Measurements from ENCODE around the gene NCBP2L. TPM values are rescaled to one million over a fixed set of nuclear protein-coding genes. Genes with fewer than 3 reads are reported as not detected.

The NCBP2L gene
- total RNA-seq = not detected
- long read RNA-seq = 0 reads

DNA sequence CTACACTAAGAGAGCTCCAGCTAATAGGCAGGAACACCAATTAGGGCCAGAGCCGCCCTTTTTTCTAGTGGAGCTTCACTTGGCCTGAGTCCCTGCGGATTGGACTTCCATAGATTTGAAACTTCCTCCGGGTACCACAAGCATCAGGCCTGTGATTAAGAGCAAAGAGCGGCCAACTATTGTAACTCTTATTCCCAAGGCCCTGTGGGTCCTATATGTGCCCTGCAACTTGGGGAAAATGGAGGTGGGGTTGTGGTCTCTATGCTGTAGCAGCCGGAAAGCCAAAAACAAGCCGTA, at the start of gene NCBP2L:
Gene NCBP2L (plus strand): TSS at position 198 of the 297 bp plus-strand sequence. CDS start 16,488 bp downstream, outside the sequence.
- H3K4me1 ChIP-seq = no peaks in the 10 kb centered on the region
- DNase-seq = no peak
- WGBS (ENCODE audit: insufficient coverage, low coverage, low lambda C conversion rate, missing lambda C conversion rate) = 50% methylated on average over 5 of the region's 6 CpGs
- no peaks in the 10 kb centered on the region for H3K9me3 ChIP-seq
- H3K27me3 ChIP-seq = peaks cover 0 to 3% of the 10 kb centered on the region in 2 donors
- intact Hi-C loops (cut with DNase I) = loop anchor here (10.0 kb wide), 3 partner anchors 63 to 123 kb away; no protein-coding TSS in a partner anchor
- H3K27ac ChIP-seq = peak within 1 kb of the TSS in 1 of 3 donors; percentile 73
- TF ChIP-seq, protein P1, sequence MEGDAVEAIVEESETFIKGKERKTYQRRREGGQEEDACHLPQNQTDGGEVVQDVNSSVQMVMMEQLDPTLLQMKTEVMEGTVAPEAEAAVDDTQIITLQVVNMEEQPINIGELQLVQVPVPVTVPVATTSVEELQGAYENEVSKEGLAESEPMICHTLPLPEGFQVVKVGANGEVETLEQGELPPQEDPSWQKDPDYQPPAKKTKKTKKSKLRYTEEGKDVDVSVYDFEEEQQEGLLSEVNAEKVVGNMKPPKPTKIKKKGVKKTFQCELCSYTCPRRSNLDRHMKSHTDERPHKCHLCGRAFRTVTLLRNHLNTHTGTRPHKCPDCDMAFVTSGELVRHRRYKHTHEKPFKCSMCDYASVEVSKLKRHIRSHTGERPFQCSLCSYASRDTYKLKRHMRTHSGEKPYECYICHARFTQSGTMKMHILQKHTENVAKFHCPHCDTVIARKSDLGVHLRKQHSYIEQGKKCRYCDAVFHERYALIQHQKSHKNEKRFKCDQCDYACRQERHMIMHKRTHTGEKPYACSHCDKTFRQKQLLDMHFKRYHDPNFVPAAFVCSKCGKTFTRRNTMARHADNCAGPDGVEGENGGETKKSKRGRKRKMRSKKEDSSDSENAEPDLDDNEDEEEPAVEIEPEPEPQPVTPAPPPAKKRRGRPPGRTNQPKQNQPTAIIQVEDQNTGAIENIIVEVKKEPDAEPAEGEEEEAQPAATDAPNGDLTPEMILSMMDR (IDR thresholded peaks at IDR 0.05) = no peak
- TF ChIP-seq POLR2A (IDR thresholded peaks at IDR 0.05) = no peak
- no peaks in the 10 kb centered on the region for H3K36me3 ChIP-seq
- peak within 1 kb of the TSS; percentile 4 to 67 (median 65) for H3K4me3 ChIP-seq
- no peak for ATAC-seq

GRCh38 chrX:107728371-107729099, 49.0 kb upstream of the NCBP2L start:
- DNase-seq (peak in 1 of 3 donors; percentile 70), ATAC-seq (peak; percentile 27 to 68 (median 62))
- Histone ChIP-seq H3K27me3 (no peaks in the 10 kb centered on the region), H3K27ac (peak overlapping the region in 2 of 3 donors; percentile 66 to 76), H3K36me3 (no peaks in the 10 kb centered on the region), H3K9me3 (no peaks in the 10 kb centered on the region), H3K4me3 (no peak overlapping the region), H3K4me1 (peaks cover 0 to 57% (median 15%) of the 10 kb centered on the region in 4 donors)
- TF ChIP-seq POLR2A (IDR thresholded peaks at IDR 0.05) = no peak
- TF ChIP-seq, protein P1 (IDR thresholded peaks at IDR 0.05) = peak in 1 of 4 donors; percentile 10
- intact Hi-C loops (cut with DNase I) = no loop called here
- WGBS (ENCODE audit: insufficient coverage, low coverage, low lambda C conversion rate, missing lambda C conversion rate) = 62% methylated on average over 3 of the region's 4 CpGs

DNA sequence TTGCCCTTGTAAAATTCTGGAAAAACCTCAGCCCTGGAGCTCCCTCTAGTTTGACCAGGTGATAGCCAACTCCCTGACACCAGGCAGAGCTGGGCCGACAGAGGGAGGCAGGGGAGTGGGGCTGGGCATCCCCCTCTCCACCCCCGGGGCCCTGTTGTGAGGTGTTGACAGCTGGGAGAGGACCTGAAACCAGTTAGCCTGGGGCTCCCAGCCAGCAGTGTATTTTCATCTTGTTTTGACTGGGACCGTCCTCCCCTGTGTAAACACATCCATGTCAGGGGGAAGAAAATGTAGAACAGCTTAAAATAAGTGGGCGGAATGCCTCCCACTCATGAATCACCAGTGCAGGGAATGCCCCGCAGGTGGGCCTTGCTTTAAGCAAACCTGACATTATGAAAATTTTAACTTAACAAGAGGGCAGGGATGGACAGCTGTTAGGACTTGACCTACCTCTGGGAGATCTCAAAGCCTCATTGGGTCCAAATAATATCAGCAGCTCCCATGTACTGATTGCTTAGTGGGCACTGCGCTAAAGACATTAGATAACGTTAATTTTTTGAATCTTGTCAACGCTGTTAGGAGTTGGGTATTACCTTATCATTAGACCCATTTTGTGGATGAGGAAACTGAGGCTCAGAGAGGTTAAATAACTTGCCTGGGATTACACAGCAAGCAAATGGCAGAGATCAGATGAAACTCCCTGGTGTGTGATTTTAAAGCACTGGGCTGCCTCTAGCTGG, 47.8 kb upstream of the NCBP2L start:
- DNase-seq (no peak), ATAC-seq (peak in 3 of 4 donors; percentile 11 to 25 (median 14))
- H3K36me3 ChIP-seq = no peaks in the 10 kb centered on the region
- no peaks in the 10 kb centered on the region for H3K27me3 ChIP-seq
- no peak overlapping the region for H3K4me3 ChIP-seq
- 44% methylated on average over 6 of the region's 8 CpGs for whole genome bisulfite sequencing (ENCODE audit: insufficient coverage, low coverage, low lambda C conversion rate, missing lambda C conversion rate)
- H3K27ac ChIP-seq = peak overlapping the region in 2 of 3 donors; percentile 66 to 76
- no peak for TF ChIP-seq POLR2A (IDR thresholded peaks at IDR 0.05)
- TF ChIP-seq, protein P1 (IDR thresholded peaks at IDR 0.05) = no peak
- intact Hi-C loops (cut with DNase I) = no loop called here
- no peaks in the 10 kb centered on the region for H3K9me3 ChIP-seq
- H3K4me1 ChIP-seq = peaks cover 0 to 57% (median 15%) of the 10 kb centered on the region in 4 donors

DNA sequence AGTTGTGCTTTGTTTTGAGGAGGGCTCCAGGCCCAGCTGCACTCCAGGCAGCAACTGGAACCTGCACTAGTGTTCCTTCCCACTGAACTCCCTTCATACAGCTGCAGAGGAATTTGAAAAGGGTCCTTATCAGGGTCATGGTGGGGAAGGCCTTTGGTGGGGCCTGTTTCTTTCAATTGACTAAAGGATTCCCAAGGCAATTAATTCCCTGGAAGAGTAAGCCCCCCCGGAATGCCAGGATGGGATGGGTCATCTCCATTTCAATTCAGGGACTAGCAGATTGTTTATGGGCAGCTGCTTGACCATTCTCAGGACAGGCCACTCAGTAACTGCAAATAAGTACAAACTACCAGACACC, 47.3 kb upstream of the NCBP2L start:
- H3K4me1 ChIP-seq = peaks cover 0 to 57% (median 13%) of the 10 kb centered on the region in 4 donors
- no peaks in the 10 kb centered on the region for H3K36me3 ChIP-seq
- WGBS (ENCODE audit: insufficient coverage, low coverage, low lambda C conversion rate, missing lambda C conversion rate) = 63% methylated on average over 1 of the region's 1 CpG
- no peaks in the 10 kb centered on the region for H3K9me3 ChIP-seq
- intact Hi-C loops (cut with DNase I) = no loop called here
- peak overlapping the region in 2 of 3 donors; percentile 65 to 66 for H3K27ac ChIP-seq
- H3K27me3 ChIP-seq = no peaks in the 10 kb centered on the region
- ATAC-seq (no peak), DNase-seq (no peak)
- H3K4me3 ChIP-seq = no peak overlapping the region
- TF ChIP-seq POLR2A (IDR thresholded peaks at IDR 0.05) = no peak
- TF ChIP-seq, protein P1 (IDR thresholded peaks at IDR 0.05) = no peak
